LoVo (cell line): ENCODE data around the gene NEK1.

Experiments
- DNase-seq: peaks from one replicate; pipeline ENCODE4 v3.0.0-alpha.2; 2016; ENCODE audit warnings: low spot score

Gene NEK1, protein sequence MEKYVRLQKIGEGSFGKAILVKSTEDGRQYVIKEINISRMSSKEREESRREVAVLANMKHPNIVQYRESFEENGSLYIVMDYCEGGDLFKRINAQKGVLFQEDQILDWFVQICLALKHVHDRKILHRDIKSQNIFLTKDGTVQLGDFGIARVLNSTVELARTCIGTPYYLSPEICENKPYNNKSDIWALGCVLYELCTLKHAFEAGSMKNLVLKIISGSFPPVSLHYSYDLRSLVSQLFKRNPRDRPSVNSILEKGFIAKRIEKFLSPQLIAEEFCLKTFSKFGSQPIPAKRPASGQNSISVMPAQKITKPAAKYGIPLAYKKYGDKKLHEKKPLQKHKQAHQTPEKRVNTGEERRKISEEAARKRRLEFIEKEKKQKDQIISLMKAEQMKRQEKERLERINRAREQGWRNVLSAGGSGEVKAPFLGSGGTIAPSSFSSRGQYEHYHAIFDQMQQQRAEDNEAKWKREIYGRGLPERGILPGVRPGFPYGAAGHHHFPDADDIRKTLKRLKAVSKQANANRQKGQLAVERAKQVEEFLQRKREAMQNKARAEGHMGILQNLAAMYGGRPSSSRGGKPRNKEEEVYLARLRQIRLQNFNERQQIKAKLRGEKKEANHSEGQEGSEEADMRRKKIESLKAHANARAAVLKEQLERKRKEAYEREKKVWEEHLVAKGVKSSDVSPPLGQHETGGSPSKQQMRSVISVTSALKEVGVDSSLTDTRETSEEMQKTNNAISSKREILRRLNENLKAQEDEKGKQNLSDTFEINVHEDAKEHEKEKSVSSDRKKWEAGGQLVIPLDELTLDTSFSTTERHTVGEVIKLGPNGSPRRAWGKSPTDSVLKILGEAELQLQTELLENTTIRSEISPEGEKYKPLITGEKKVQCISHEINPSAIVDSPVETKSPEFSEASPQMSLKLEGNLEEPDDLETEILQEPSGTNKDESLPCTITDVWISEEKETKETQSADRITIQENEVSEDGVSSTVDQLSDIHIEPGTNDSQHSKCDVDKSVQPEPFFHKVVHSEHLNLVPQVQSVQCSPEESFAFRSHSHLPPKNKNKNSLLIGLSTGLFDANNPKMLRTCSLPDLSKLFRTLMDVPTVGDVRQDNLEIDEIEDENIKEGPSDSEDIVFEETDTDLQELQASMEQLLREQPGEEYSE (N-terminal part only)

DNA sequence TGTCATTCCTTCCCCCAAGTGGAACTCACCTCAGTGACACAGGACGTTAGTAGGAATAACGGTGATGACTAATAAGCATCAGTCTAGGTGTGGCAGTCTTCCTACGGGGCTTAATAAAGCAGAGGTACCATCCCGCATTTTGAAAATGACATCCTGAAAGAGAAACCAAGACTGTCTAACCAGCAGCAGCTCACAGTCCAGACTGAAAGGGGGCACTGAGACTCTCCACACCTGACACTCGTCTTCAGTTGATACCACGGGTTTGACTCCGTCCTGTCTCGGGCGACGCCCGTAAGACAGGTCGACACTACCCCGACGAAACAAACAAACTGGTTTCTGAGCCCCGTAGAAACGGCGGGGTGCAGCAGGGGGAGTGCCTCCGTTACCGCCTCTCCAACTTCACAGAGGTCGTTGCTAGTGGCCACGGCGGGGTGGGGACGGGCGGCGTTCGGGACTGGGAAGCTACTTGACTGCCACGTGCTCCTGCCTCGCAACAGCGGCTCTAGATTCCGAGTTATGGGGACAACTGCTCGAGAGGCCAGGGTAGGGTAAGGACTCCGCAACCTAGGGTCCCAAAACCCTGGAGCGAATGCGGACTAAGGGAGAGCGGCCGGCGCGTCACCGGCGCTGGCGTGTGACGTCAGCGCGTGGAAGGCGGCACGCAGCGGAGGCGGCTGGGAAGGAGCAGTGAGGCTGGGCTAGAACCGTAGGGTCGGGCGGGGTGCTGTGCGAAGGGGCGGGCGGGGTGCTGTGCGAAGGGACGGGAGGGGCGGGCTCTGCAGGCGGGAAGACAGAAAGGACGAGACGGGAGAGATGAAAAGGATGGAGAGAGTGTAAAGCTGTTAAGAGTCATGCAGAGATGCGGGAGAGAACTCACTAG, at the start of gene NEK1:
TSS of gene NEK1 (minus strand) at position 593 of the 880 bp plus-strand sequence. CDS start 9,953 bp downstream, outside the sequence.
- peak; percentile 91 for DNase-seq

DNA sequence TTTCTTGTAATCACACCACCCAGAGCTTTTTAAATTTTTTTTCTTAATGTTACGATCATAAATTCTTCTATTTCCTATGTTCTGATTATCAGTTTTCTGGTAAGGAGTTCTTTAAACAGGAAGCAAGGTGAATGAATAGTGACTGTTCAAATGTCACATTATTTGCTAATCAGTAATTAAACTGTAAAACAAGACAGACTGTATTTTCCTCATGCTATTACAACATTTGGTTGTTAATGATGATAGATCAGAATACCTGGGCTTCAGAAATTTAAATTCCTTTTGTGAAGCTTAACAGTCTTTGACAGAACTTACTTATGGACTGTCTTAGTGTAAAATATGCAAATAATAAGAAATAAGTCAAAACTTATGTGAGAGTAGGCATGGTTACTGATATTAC, 49.4 kb upstream of the NEK1 start:
- no peak for DNase-seq

DNA sequence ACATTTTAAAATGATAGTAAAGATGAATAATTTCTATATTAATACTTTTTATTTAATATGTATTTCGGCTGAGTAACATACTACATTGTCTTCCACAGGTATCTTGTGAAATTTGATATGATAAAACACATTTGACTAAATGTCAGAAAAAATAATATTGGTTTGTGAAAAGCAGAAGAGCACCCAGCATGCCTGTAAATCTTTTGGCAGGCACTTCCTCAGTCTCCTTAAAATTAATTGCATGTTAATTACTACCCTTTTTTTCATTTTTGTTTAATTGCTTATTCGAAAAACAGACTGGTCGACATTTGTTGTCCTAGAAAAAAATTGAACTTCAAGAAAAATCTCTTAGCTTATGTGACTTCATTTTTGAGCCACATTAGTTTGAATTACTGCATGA, 48.5 kb upstream of the NEK1 start:
- DNase-seq: no peak

DNA sequence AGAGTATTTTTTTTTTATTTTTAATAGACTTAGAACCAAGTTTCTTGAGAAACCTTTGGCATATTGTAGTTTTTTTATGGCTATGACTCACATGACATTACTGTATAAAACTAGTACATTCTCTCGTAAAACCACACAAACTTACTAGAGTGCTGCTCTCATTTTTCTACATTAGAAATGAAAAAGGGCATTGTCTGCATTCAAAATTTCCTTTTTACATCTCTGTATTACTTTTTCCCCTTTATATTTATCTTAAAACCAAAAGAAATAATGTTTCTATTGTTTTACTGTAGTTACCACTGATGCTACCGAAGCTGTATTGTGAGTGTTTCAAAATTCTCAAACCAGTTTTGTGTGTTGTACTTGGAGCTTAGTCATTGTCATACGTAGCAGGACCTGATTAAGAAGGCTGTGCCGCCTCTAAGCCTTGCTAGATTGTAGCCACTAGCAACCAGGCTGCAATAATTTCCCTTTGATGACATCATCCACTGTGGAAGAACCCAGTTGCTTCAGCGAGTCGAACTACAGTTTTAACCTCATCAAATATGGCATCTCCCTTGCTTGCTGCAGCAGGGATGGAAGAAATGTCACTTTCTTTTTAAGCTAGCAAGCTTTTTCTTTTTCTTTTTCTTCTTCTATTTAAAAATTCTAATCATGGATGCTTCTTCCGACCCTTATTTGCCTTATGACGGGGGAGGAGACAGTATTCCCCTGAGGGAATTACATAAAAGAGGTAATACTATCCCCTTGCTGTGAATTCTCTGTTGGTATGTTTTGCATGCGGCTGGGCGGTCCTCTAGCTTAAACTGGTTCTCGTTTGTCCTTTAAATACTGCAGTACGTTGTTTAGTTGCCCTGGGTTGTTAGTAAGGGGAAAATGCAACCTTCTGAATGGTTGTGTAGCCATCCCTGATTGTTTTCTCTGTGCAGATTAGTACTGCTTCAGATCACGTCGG, 47.6 kb upstream of the NEK1 start:
- peak; percentile 97 for DNase-seq

DNA sequence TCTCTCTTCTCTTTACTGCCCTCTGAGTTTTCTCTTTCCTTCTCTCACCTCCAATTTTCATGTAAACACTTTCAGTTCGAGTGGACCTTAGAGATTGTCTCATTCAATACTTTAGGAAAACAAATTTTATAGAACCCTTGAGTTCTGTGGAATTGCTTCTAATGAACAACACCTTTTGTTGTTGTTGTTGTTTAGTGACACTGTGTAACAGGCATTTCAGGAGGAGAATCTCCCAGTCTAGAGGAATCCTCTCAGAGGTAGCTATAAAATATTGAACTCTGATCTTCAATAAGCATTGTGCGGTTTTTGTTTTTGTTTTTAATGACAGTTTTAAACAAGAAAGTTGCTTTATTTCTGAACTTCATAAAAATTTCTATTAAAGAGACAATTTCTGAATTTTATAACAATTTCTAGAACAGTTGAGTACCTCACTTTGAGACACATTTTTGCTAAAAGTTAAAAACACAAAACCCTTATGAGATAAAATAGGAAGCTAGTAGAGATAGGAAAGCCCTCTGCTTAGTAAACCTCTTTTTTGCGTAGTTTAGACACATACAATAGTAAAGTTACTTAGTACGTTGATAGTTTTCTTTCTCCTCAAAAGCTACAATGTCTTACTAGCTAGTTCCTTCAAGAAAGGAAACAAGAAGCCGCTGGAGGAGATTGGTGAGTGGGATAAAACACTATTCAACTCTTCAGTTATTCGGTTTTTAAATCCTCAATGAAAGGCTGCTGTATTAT, 46.8 kb upstream of the NEK1 start:
- DNase-seq: peak; percentile 20

DNA sequence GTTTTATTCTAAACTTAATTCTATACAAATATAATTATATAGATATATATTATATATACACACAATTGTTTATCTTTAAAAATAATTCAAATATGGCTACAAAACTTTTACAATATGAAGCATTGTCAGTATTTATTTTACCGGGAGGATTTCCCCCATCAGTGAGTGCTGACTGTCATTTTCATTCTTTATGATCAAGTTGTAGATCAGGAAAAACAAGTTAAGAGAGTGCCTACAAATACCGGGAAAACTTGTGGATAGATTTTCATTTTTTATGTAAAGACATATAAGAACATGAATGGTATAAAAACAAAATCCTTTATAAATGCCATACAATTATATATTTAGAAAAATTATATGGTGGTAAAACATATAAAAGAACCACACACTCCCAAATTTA, 45.8 kb upstream of the NEK1 start:
- peak; percentile 50 for DNase-seq

DNA sequence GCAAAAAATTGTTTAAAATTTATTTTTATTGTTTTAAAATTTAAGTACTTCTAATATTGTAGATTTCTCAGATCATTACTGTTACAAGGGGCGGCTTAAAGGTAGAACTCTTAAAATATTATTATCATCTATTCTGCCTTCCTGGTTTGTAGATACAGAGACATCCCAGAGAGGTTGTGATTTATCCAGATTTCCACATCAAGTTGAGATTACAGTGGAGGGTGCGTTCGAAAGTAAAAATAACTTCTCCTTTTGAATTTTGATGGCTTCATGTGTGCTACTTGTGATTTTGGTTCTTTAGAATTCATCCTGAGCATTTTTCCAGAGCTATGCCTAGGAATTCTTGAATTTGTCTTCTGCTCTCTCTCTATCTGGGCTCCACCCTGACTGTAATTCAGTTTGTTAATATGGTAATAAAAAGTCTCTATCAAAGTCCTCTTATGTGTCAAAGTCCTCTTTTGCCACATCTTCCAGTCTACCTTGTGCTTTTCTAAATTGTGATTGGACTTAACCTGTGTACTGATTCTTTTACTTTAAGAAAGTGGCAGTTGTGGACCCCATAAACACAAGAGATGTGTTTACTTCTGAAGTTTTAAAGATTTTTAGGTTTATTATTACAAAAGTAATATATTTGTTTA, 45.2 kb upstream of the NEK1 start:
- DNase-seq: peak; percentile 56

DNA sequence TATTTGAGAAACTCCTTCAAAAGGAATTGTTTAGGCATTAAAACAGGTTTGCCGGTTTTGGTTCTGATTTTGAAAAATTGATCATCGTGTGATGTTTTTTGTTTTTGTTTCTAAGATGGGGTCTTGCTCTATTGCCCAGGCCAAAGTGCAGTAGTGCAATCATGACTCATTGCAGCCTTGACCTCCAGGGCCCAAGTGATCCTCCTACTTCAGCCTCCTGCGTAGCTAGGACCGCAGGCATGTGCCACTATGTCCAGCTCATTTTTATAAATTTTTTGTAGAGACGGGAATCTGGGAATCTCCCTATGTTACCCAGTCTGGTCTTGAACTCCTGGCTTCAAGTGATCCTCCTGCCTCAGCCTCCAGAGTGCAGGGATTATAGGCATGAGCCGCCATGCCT, 43.0 kb upstream of the NEK1 start:
- no peak for DNase-seq

DNA sequence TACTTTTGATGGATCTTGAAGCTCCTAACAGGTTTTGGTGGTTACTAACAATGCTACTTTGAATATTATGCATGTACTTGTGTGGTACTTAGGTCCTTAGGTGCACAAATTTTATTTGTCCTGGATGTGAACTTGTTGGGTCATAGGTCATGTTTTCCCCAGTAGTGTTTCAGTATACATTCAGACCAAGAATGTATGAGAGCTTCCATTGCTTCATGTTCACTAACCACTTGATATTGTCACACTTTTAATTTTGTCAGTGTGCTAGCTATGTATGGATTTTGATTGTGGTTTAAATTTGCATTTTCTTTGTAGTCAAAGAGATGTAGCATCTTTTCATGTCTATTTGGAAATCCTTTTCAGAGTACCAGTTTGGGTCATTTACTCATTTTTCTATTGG, 40.2 kb upstream of the NEK1 start:
- no peak for DNase-seq

DNA sequence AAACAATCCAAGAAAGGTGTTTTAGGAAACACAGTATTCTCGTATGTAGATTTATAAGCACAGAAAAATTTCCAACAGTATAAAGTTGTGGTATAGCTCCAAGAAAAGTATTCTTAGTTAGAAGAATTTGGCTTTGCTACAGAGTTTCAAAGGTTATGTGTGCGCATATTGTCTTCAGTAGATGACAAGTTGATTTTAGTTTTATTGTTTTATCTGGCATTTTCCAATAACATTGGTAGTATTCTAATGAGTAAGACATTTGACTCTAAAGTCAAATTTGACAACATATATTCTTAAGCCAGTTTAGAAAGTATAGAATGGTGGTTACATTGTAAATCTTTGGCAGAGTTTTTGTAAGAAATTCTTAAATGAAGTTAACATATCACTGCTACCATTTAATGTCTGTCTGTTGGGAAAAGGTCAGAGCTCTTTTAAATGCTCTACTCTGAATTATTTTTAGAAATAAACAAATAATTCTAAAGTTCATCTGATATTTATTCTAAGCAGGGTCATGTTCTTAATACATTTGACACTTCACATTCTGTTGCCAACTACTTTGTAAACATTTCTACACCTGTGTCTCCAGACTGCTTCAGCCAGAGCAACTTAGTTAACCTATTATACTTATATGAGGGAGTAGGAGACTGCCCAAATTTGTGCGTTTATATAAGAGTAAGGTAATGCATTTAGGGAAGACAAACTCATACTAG, 38.0 kb upstream of the NEK1 start:
- no peak for DNase-seq

DNA sequence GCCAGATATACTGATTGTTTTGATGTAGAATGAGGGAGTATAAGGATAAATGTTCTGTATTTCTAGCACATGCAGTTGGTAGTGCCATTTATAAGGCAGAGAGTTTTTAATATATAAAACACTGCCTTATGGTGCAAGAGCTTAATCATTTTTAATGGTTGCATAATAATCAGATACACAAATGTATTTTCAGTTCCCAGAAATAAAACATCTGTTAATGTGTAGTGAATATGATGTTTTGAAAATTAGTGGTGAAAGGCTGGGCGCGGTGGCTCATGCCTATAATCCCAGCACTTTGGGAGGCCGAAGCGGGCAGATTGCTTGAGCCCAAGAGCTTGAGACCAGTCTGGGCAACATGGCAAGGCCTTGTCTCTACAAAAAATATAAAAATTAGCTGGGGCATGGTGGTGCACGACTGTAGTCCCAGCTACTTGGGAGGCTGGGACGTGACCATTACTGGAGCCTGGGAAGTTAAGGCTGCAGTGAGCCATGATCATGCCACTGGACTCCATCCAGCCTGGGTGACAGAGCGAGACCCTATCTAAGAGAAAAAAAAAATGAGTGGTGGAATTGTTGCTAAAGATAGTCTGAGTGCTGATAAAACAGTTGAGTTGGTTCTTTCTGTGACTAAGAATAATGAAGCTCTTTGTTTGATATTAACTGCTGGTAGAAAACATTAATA, 37.3 kb upstream of the NEK1 start:
- no peak for DNase-seq

DNA sequence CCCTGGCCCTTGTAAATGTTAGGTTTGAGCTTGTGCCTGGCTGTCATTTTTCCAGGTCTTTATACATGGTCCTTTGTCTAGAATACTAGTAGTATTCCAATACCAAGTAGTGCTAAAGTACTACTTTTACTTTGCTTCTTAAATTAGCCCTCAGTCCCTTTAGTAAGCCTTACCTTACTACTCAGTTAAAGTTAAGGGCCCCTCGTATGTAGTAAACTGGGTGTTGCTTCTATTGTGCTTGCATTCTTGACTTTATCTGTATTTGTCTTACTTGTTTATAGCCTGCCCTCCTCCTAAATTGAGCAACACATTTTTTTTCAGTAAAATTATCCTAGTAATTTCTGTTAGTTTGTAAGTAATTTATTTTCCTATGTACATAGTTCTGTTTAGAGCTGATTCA, 33.2 kb upstream of the NEK1 start:
- DNase-seq: no peak

DNA sequence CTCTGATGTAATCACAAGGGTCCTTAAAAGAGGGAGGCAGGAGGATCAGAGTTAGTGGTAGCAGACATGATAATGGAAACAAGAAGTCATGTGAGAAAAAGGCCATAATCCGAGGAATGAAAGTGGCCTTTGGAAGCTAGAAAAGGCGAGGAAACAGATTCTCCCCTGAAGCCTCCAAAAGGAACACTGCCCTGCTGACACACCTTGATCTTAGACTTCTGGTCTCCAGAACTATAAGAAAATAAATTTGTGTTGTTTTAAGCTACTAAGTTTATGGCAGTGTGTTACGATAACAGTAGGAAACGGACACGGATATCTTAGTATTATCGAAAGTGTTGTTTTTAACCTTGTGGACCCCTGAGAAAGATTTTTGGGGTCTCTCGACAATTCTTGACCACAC, 32.4 kb upstream of the NEK1 start:
- DNase-seq: no peak

DNA sequence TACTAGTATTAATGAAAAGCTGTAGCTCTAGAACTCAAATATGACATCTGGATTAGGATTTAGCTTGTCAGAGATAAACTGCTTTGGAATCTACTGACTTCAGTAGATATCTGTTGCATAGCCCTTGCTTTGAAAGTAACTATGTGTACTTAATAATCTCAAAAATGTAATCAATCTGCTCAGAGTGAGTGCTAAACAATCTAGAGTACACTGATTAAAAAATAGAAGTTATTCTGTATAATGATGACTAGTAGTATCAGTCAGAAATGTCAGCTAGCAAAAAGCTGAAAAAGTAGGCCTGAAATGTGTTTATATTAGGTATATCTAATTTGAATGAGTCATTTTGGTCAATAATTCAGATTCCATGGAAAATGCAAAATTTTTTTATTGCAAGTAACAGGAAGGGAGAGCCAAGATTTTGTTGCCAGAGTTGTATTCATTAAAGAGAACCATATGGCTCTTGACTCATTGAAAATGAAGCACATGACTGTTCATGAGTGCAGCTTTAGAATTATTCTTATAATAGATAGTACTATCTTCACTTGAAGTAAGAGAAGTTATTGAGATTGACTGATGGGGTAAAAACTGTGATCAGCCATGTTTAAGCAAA, 28.0 kb upstream of the NEK1 start:
- DNase-seq: no peak

DNA sequence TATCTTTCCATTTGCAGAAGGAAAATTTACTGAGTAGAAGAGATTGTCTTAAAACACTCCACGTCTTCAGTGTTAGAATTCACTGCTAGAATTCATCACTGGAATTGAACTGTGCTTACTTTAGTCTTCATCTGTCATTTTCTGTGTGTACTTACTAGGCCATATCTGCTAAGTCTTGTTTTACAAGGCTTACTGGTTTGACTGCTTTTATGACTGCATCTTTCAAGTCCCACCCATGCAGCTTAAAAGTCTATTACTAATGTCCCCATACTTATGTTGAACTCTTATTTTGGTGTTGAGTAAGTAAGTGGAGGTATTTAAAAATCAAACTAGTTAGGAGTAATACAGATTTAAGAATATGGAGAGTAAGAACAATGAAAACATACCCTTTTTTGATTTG, 22.6 kb upstream of the NEK1 start:
- peak; percentile 65 for DNase-seq

DNA sequence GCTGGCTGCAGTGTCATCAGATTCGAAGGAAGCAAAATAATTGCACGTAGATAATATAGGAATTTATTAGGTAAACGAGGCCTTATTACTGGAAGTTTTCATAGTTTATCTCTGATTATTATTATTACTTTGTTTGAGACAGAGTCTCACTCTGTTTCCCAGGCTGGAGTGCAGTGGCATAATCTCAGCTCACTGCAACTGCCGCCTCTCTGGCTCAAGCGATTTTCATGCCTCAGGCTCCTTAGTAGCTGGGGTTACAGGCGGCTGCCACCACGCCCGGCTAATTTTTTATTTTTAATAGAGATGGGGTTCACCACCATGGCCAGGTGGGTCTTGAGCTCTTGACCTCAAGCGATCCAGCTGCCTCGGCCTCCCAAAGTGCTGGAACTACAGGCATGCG, 20.5 kb upstream of the NEK1 start:
- DNase-seq: no peak

DNA sequence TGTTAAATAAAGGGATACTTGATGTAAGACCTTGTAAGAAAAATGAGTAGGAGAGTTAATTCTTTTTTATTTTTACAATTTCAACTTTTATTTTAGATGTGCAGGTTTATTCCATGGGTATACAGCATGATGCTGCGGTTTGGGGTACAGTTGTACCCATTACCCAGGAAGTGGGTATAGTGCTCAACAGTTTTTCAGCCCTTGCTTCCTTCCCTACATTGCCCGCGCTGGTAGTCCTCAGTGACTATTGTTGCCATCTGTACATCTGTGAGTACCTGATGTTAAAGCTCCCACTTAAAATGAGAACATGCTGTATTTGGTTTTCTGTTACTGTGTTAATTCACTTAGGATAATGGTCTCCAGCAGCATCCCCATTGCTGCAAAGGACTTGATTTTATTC, 17.7 kb upstream of the NEK1 start:
- no peak for DNase-seq

DNA sequence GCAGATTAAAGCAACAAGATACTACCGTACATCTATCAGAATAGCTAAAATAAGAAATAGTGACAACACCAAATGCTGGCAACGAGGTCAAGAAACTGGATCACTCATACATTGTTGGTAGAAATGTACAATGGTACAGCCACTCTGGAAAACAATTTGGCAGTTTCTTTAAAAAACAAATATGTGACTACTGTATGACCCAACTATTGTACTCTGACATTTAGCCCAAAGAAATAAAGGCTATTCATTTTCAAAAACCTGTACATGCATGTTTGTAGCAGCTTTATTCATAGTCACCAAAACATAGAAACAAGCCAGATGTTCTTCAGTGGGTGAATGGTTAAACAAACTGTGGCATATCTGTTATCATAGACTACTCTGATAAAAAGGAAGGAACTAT, 16.2 kb upstream of the NEK1 start:
- no peak for DNase-seq
